AG09309 (cell line): Measurements from ENCODE around the gene TNFSF13.

Experiments
- DNase-seq: peaks from one replicate; pipeline ENCODE4 v3.0.0-alpha.2; 2010; ENCODE audit warnings: low read depth
- H3K4me3 ChIP-seq: 2 replicates; pipeline ENCODE4 v1.5.1; 2011; ENCODE audit warnings: mild to moderate bottlenecking, low read depth, low read length, moderate library complexity; ENCODE audit not compliant: control insufficient read depth
- TF ChIP-seq, protein P1 (sequence below): IDR thresholded peaks from 2 replicates; pipeline ENCODE4 v1.5.1; 2011; ENCODE audit warnings: mild to moderate bottlenecking, low read depth, low read length, inconsistent platforms; ENCODE audit not compliant: insufficient read depth, control insufficient read depth; ENCODE audit errors: missing control alignments

TNFSF13 gene, protein sequence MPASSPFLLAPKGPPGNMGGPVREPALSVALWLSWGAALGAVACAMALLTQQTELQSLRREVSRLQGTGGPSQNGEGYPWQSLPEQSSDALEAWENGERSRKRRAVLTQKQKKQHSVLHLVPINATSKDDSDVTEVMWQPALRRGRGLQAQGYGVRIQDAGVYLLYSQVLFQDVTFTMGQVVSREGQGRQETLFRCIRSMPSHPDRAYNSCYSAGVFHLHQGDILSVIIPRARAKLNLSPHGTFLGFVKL

DNA sequence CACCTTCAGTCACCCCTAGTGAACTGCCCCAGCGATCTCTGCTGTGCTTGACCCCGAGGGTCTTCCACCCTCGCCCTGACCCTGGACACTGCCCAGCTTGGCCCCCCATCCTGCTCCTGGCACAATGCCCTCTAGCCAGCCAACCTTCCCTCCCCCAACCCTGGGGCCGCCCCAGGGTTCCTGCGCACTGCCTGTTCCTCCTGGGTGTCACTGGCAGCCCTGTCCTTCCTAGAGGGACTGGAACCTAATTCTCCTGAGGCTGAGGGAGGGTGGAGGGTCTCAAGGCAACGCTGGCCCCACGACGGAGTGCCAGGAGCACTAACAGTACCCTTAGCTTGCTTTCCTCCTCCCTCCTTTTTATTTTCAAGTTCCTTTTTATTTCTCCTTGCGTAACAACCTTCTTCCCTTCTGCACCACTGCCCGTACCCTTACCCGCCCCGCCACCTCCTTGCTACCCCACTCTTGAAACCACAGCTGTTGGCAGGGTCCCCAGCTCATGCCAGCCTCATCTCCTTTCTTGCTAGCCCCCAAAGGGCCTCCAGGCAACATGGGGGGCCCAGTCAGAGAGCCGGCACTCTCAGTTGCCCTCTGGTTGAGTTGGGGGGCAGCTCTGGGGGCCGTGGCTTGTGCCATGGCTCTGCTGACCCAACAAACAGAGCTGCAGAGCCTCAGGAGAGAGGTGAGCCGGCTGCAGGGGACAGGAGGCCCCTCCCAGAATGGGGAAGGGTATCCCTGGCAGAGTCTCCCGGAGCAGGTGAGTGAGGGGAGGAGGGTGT, at the start of gene TNFSF13:
Gene TNFSF13 (plus strand): TSS at position 207 of the 776 bp plus-strand sequence. CDS start 290 bp downstream, at position 497.
- H3K4me3 ChIP-seq = no peak within 1 kb of the TSS; the same call in 1 of the 2 replicates
- no peak for DNase-seq
- TF ChIP-seq, protein P1, sequence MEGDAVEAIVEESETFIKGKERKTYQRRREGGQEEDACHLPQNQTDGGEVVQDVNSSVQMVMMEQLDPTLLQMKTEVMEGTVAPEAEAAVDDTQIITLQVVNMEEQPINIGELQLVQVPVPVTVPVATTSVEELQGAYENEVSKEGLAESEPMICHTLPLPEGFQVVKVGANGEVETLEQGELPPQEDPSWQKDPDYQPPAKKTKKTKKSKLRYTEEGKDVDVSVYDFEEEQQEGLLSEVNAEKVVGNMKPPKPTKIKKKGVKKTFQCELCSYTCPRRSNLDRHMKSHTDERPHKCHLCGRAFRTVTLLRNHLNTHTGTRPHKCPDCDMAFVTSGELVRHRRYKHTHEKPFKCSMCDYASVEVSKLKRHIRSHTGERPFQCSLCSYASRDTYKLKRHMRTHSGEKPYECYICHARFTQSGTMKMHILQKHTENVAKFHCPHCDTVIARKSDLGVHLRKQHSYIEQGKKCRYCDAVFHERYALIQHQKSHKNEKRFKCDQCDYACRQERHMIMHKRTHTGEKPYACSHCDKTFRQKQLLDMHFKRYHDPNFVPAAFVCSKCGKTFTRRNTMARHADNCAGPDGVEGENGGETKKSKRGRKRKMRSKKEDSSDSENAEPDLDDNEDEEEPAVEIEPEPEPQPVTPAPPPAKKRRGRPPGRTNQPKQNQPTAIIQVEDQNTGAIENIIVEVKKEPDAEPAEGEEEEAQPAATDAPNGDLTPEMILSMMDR = no peak

DNA sequence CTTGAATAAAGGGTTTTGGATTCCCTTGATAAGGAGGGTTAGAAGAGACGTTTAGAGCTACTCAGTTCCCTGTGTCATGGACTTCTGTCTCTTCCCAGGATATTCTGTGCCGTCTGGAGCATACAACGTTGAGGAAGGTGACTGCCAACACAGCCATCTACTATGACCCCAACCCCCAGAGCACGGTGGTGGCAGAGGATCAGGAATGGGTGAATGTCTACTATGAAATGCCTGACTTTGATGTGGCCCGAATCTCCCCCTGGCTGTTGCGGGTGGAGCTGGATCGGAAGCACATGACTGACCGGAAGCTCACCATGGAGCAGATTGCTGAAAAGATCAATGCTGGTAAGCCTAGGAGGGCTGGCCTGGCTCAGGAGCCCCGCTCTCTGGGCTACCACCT, 49.7 kb upstream of the TNFSF13 start:
- TF ChIP-seq, protein P1 = no peak
- no peak for DNase-seq
- H3K4me3 ChIP-seq = no peak overlapping the region

DNA sequence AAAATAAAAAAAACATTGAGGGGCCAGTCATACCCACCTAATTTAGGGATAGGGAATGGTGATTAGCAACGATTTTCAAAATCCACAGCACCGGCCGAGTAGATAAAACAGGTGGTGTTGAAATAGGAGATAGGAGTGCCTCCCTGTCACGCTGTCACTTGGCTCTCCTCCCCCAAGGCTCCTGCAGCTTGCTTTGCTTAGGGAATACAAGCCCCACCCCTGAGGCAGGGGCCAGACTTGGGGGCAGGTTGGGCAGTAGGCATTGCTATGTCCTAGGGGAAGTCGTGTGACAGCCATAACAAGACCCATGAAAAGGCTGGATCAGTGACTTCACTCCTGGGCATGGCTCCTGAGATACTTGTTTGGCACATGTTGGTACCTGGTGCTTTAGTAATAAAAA, 48.6 kb upstream of the TNFSF13 start:
- DNase-seq = no peak
- TF ChIP-seq, protein P1 = no peak
- H3K4me3 ChIP-seq = no peak overlapping the region

DNA sequence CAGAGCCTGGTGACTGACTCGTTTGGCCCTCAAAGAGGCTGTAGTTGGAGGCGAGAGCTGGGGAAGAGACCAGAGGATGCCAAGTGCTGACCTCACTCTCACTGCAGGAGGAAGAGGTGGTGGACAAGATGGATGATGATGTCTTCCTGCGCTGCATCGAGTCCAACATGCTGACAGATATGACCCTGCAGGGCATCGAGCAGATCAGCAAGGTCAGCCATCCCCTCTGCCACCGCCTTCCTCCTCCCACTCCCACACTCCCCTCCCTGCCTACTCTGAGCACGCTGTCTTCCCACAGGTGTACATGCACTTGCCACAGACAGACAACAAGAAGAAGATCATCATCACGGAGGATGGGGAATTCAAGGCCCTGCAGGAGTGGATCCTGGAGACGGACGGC, 47.4 kb upstream of the TNFSF13 start:
- no peak for DNase-seq
- no peak overlapping the region for H3K4me3 ChIP-seq
- TF ChIP-seq, protein P1 = no peak

DNA sequence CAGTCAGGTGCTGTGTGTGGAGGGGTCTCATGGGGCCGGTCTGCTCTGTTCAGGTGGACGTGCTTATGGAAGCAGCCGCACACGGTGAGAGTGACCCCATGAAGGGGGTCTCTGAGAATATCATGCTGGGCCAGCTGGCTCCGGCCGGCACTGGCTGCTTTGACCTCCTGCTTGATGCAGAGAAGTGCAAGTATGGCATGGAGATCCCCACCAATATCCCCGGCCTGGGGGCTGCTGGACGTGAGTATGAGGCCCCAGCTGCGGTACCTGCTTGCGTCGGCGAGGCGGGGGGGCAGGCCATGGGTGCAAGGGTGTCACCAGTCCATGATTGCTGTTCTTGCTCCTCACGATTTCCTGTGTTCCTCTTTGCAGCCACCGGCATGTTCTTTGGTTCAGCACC, 46.4 kb upstream of the TNFSF13 start:
- DNase-seq = no peak
- TF ChIP-seq, protein P1 = no peak
- no peak overlapping the region for H3K4me3 ChIP-seq

DNA sequence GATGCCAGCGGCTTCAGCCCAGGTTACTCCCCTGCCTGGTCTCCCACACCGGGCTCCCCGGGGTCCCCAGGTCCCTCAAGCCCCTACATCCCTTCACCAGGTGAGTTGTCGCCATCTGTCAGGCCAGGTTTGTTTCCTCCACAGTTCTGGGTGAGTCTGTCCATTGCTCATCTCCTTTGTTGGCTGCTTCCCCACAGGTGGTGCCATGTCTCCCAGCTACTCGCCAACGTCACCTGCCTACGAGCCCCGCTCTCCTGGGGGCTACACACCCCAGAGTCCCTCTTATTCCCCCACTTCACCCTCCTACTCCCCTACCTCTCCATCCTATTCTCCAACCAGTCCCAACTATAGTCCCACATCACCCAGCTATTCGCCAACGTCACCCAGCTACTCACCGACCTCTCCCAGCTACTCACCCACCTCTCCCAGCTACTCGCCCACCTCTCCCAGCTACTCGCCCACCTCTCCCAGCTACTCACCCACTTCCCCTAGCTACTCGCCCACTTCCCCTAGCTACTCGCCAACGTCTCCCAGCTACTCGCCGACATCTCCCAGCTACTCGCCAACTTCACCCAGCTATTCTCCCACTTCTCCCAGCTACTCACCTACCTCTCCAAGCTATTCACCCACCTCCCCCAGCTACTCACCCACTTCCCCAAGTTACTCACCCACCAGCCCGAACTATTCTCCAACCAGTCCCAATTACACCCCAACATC, 45.6 kb upstream of the TNFSF13 start:
- DNase-seq = no peak
- H3K4me3 ChIP-seq = no peak overlapping the region
- TF ChIP-seq, protein P1 = no peak
